Vagina (tissue), 2 donors: ENCODE measurements around the gene RBM33. TPM values are rescaled to one million over a fixed set of nuclear protein-coding genes. Genes with fewer than 3 reads are reported as not detected.
"Not testable (repeated sequence)": the region's sequence is repeated elsewhere in the genome, so short reads cannot be mapped to it uniquely, and the experiment has no call there.

ENCODE experiments used
- DNase-seq, 2 donors: peaks; one replicate each; pipeline ENCODE4 v3.0.0-alpha.2; 2017; ENCODE audit errors: extremely low spot score in 2 of 2
- H3K27ac ChIP-seq: fragments of 200-600 bp; sonication (generic); one replicate; pipeline ENCODE4 v1.5.1; 2019
- H3K27me3 ChIP-seq: fragments of 200-600 bp; sonication (generic); one replicate; pipeline ENCODE4 v1.5.1; 2019
- H3K36me3 ChIP-seq, 2 donors: fragments of 200-600 bp; sonication (generic); one replicate each; pipeline ENCODE4 v1.5.1; 2017 to 2019
- H3K4me1 ChIP-seq: fragments of 200-600 bp; sonication (generic); one replicate; pipeline ENCODE4 v1.5.1; 2019
- H3K4me3 ChIP-seq, 2 donors: fragments of 200-600 bp; sonication (generic); 1 replicate in 1 of 2; 2 replicates in 1 of 2; pipeline ENCODE4 v1.5.1; 2016 to 2019
- H3K9me3 ChIP-seq: fragments of 200-600 bp; sonication (generic); one replicate; pipeline ENCODE4 v1.5.1; 2019
- CTCF ChIP-seq, 3 experiments: fragments of 450-650 bp in 2 of 3; fragments of 200-600 bp in 1 of 3; sonication (generic) in 1 of 3; IDR thresholded peaks; one replicate each; pipeline ENCODE4 v1.5.1; 2017 to 2019; ENCODE audit warnings: antibody characterized with exemption in 3 of 3, mild to moderate bottlenecking in 2 of 3, moderate library complexity in 2 of 3
- POLR2A ChIP-seq, 2 donors: fragments of 450-650 bp; IDR thresholded peaks; one replicate each; pipeline ENCODE4 v1.6.1; 2017; ENCODE audit warnings: antibody characterized with exemption in 2 of 2, mild to moderate bottlenecking in 2 of 2, moderate library complexity in 2 of 2
- POLR2AphosphoS5 ChIP-seq, 2 donors: sonication (generic); formaldehyde crosslinking; IDR thresholded peaks; one replicate each; pipeline ENCODE4 v1.9.0; 2017; ENCODE audit warnings: antibody characterized with exemption in 2 of 2, mild to moderate bottlenecking in 2 of 2, low read depth in 1 of 2; ENCODE audit not compliant: insufficient read depth in 1 of 2
- intact Hi-C: fragments of 100-400 bp; cut with DNase I; formaldehyde crosslinking; loops from one replicate; pipeline ENCODE4 v1.15.1; 2023
- total RNA-seq: library from RNA; depleted of rRNA; stranded (reverse); fragments of >200 nt; gene quantifications from one replicate; pipeline ENCODE4 v1.2.3, GENCODE V29; 2016

RBM33 gene
- total RNA-seq, 1 donor from 2014 or later = 63.8 TPM

- no peaks in the 10 kb centered on the region for H3K4me1 ChIP-seq
- no peaks in the 10 kb centered on the region for H3K27me3 ChIP-seq
- H3K9me3 ChIP-seq = no peaks in the 10 kb centered on the region
- no peak overlapping the region for H3K4me3 ChIP-seq
- no peak for DNase-seq
- intact Hi-C loops = no loop called here
- H3K36me3 ChIP-seq = no peaks in the 10 kb centered on the region
- TF ChIP-seq POLR2AphosphoS5 (IDR thresholded peaks at IDR 0.05; ENCODE audit: insufficient read depth in 1 of 2, low read depth in 1 of 2) (no peak), POLR2A (IDR thresholded peaks at IDR 0.05) (no peak), CTCF (IDR thresholded peaks at IDR 0.05) (no peak)
- H3K27ac ChIP-seq = no peak overlapping the region
These were observed 33.7 kb upstream of the RBM33 start for GRCh38 chr7:155610633-155611193.

GRCh38 chr7:155611808-155612447, 32.5 kb upstream of the RBM33 start:
- DNase-seq = no peak
- H3K9me3 ChIP-seq = no peaks in the 10 kb centered on the region
- H3K4me1 ChIP-seq = no peaks in the 10 kb centered on the region
- TF ChIP-seq CTCF (IDR thresholded peaks at IDR 0.05) (no peak), POLR2A (IDR thresholded peaks at IDR 0.05) (no peak), POLR2AphosphoS5 (IDR thresholded peaks at IDR 0.05; ENCODE audit: insufficient read depth in 1 of 2, low read depth in 1 of 2) (no peak)
- no peaks in the 10 kb centered on the region for H3K36me3 ChIP-seq
- no peak overlapping the region for H3K4me3 ChIP-seq
- intact Hi-C loops = no loop called here
- H3K27ac ChIP-seq = no peak overlapping the region
- H3K27me3 ChIP-seq = no peaks in the 10 kb centered on the region

GRCh38 chr7:155612658-155613057, 31.8 kb upstream of the RBM33 start:
- no peaks in the 10 kb centered on the region for H3K4me1 ChIP-seq
- H3K36me3 ChIP-seq = no peaks in the 10 kb centered on the region
- H3K27ac ChIP-seq = no peak overlapping the region
- H3K4me3 ChIP-seq = no peak overlapping the region
- intact Hi-C loops = no loop called here
- TF ChIP-seq POLR2A (IDR thresholded peaks at IDR 0.05) = no peak
- no peak for TF ChIP-seq POLR2AphosphoS5 (IDR thresholded peaks at IDR 0.05; ENCODE audit: insufficient read depth in 1 of 2, low read depth in 1 of 2)
- no peak for TF ChIP-seq CTCF (IDR thresholded peaks at IDR 0.05)
- DNase-seq = no peak
- no peaks in the 10 kb centered on the region for H3K27me3 ChIP-seq
- no peaks in the 10 kb centered on the region for H3K9me3 ChIP-seq

GRCh38 chr7:155615085-155615484, 29.4 kb upstream of the RBM33 start:
- intact Hi-C loops, H3K4me1 ChIP-seq, H3K27me3 ChIP-seq, DNase-seq, H3K4me3 ChIP-seq, H3K9me3 ChIP-seq, H3K36me3 ChIP-seq, H3K27ac ChIP-seq: not testable (repeated sequence)

GRCh38 chr7:155618708-155619633, 25.5 kb upstream of the RBM33 start:
- Histone ChIP-seq H3K4me3 (no peak overlapping the region), H3K9me3 (no peaks in the 10 kb centered on the region), H3K27ac (no peak overlapping the region), H3K4me1 (no peaks in the 10 kb centered on the region), H3K36me3 (no peaks in the 10 kb centered on the region), H3K27me3 (no peaks in the 10 kb centered on the region)
- no peak for TF ChIP-seq POLR2A (IDR thresholded peaks at IDR 0.05)
- TF ChIP-seq CTCF (IDR thresholded peaks at IDR 0.05) = no peak
- TF ChIP-seq POLR2AphosphoS5 (IDR thresholded peaks at IDR 0.05; ENCODE audit: insufficient read depth in 1 of 2, low read depth in 1 of 2) = no peak
- no peak for DNase-seq
- intact Hi-C loops = no loop called here
